ENCODE data around the gene ABCC10.
A peak's percentile ranks its signal among the peaks of the same experiment; 100 is the strongest.
"Not testable (repeated sequence)": the region's sequence is repeated elsewhere in the genome, so short reads cannot be mapped to it uniquely, and the experiment has no call there.

ABCC10 gene

GRCh38 chr6:43448916-43449315, 21.6 kb downstream of the ABCC10 start:
- no peak for DNase-seq

DNA sequence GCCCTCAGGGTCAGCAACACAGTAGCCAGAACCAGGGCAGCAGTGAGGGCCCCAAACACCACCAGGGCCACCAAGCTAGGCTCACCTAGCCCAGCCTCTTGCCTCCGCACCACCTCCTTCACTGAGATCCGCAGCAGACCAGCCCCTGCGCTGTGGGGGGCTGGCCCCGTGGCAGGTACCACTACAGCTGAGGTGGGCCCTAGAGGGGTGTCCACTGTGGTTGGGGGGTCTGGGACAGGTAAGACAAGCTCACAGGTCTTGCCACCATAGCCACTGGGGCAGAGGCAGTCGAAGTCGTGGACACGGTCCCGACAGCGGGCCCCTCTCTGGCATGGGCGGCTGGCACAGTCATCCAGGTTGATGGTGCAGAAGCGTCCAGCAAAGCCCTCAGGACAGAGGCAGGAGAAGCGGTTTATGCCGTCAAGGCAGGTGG, 23.4 kb downstream of the ABCC10 start:
- no peak for DNase-seq

DNA sequence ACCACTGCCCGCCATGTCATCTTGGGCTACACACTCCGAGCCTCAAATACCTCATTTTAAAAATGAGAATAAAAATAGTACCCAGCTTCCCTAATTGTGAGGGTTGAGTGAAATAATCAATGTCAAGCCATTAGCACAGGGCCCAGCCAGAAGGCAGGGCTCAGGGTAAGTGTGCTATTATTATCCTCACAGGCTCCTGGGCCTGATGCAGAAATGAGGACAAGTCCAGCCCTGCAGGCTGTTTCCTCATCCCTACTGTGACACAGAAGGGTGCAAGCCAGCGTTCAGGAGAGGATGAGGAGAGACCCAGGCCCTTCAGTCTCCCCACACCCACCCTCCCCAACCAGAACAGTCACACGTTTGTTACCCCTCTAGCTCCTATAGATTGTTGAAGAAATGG, 24.0 kb downstream of the ABCC10 start:
- DNase-seq = no peak

DNA sequence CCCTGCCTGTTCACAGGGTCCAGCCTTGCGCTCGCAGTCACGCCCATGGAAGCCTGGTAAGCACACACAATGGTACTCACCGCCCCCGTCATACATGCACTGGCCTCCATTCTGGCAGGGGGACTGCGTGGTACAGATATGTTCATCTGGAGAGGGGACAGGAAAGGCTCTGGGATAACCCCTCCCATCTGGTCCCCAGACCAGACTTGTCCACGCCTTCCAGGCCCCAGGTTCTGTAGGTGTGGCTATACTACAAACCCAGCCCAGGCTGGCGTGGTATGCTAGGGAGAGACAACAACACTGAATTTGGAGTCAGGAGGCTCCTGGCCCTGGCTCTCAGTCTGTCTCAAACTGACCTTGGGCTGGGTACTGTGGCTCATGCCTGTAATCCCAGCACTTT, 24.6 kb downstream of the ABCC10 start:
- DNase-seq = no peak

DNA sequence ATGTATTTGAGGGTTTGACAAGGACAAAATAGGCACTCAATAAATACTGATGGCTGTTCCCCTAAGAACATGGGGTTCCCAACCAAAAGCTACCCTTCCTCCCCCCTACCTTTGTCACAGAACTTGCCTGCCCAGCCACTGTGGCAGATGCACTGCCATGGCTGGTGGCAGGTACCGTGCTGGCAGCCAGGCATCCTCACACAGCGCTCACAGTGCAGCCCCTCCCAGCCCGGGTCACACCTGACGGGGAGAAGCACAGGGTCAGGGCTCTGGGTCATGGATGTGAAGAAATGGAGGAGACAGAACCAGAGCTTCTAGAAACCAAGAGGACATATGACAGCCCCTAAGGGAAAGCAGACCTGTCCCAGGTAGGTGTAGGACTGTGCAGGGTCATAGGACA, 25.6 kb downstream of the ABCC10 start:
- DNase-seq = no peak

- DNase-seq = no peak
These were observed 26.5 kb downstream of the ABCC10 start for GRCh38 chr6:43453831-43454230.

GRCh38 chr6:43454290-43454695, 27.0 kb downstream of the ABCC10 start:
- peak; percentile 70 for DNase-seq

GRCh38 chr6:43454696-43455530, 27.6 kb downstream of the ABCC10 start:
- DNase-seq = peak; percentile 34

DNA sequence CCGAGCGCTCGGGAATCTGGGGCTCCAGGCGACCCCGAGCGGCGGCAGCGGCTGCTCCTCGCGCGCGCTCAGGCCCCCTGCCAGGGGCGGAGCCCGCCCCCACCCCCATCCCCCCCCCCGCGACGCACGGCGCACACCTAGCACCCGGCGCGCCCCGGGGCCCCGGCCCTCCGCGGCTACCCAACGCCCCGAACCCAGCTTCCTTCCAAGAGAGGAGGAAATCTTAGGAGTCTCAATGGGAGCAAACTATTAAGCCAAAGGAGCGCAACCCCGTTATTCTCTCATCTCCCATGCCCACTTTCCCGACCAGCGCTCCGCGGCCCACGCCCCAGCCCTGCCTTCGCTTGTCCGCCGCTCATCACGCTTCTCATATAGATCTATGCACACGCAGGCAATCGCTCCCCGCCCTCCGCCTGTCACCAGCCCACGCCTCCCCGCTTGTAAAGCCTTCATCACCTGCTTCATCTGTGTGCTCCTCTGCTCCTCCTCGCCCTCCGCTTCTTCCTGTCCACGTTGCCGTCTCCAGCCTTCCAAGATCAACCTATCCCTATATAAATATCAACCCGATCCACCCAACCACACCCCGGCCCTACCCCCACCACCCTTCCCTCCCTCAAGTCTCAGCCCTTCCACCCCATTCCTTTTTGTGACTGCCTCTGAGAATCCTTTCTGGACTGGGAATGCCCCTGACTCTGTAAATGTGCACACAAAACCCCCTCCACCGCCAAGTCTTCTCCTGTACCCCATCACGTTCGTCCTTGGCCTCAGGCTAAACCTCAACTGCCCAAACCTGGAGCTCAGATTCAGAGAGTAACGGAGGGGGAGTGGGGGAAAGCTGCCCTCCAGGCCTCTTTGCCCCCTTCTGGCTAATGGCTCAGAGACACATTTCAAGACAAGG, 28.4 kb downstream of the ABCC10 start, which contains the start of gene DLK2:
Gene DLK2 (minus strand): TSS at position 18 of the 898 bp plus-strand sequence. CDS start 723 bp downstream, outside the sequence.
- peak; percentile 48 for DNase-seq

DNA sequence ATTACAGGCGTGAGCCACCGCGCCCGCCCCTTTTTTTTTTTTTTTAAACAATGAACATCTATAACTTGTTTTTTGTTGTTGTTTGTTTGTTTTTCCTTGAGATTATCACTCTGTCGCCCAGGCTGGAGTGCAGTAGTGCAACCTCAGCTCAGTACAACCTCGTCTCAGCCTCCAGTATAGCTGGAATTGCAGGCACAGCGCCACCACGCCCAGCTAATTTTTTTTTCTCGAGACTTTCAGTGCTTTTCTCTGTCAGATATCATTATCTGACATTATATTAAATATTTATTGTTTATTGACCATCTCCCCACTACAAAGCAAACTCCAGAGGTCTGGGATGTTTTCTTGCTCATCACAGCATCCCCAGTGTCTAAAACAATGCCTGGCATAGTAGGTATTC, 30.3 kb downstream of the ABCC10 start:
- DNase-seq = no peak

DNA sequence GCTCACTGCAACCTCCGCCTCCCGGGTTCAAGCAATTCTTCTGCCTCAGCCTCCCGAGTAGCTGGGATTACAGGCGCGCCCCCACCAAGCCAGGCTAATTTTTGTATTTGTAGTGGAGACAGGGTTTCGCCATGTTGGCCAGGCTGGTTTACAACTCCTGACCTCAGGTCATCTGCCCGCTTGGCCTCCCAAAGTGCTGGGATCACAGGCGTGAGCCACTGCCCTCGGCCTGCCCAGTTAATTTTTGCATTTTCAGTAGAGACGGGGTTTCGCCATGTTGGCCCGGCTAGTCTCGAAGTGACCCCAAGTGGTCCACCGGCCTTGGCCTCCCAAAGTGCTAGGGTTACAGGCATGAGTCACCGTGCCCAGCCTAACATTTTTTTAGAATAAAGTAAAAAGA, 30.8 kb downstream of the ABCC10 start:
- DNase-seq = not testable (repeated sequence)

DNA sequence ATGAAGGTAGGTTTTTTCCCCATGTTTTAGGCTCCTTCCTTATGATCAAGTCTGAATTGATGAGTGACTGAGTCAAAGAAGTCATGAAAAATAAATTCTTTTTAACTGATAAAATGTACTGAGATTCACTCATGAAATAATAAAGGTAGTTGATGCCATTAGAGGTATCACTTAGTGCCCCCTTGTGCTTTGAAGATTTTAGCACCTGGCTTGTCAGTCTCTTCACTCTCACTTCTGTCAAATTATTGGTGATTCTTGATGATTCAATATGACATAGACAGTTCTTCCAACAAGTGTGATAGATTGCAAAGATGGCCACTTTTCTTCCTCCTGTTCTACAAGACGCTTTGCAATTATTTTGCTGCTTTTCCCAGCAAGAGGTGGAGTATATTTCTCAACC, 32.2 kb downstream of the ABCC10 start:
- DNase-seq = no peak

GRCh38 chr6:43460032-43460431, 32.7 kb downstream of the ABCC10 start:
- DNase-seq = no peak

GRCh38 chr6:43461936-43462335, 34.6 kb downstream of the ABCC10 start:
- no peak for DNase-seq

- no peak for DNase-seq
These were observed 37.0 kb downstream of the ABCC10 start for GRCh38 chr6:43464337-43464736.

DNA sequence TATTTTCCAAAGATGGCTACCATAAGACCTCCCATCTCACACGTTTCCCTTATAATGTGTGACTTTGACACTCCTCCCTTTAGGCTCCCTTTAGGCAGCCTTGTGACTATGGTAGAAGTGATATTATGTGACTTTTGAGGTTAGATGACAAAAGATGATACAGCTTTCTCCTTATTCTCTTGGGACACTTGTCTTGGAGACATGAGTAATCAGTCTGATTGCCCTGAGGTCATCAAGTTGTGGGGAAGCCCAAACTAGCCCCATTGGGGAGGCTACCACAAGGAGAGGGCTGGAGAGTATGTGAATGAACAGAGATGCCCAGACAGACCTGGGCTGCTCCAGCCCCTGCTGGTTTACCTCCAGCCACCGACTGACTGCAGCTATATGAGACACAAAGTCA, 38.6 kb downstream of the ABCC10 start:
- DNase-seq = no peak

GRCh38 chr6:43467265-43467664, 39.9 kb downstream of the ABCC10 start:
- DNase-seq = not testable (repeated sequence)

DNA sequence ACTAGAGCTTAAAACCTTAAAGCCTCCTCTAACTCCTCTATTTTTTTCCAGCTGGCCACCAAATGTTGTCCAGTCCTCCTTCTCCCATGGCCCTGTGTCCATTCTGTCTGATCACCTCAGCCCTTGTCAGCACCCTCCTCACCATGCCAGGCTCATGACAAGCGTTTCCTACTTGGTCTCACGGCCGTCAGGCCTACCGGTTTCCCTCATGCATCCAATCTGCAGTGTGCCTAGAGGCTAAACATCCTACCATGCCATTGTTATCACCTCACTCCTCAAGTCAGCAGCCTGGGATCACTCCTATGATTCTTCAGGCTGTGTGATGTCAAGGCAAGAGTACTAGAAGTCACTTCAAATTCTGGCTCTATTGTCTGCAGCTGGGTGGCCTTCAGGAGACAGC, 40.4 kb downstream of the ABCC10 start:
- DNase-seq = no peak

- DNase-seq = no peak
These were observed 40.9 kb downstream of the ABCC10 start for GRCh38 chr6:43468240-43468639.

DNA sequence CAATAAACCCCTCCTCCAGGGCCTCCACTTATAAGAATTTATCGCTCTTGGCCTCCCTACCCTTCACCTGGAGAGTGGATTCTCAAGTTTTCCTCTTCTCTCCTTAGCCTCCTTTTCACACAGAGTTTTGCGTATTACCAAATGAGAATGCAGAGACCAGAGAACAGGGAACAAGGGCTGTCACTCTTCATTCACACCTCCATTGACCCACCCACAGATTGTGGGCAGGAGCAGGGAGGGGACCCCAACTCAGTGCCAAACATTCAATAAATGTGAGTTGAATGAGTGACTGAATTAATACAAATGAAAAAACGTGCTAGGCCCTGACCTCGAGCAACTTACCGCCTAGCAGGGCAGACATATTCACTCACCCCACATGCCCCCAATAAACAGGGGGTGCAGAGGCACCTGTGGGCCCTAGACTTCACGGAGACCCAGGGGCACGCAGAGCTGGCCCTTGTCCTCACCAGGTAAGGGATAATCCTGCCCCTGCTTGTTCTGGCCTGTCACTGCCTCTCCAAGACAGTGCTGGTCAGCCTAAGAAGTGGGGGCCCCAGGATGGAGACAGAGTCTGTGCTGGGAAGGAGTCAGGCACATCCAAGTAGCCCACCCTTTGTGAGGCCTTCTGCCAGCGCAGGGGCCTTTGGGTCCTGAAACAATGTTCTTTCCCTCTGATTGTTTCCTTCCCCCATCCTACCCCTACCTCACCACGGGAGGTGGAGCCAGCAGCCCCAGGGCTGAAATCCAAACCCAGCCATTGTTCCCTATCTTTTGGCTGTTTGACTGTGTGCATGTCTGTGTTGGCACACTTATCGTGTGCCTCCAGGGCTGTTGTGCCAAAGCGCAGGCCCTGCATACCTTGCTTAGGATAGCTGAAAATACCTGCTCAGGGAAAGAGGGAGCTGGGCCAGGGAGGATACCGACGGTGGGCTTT, 41.7 kb downstream of the ABCC10 start:
- no peak for DNase-seq

DNA sequence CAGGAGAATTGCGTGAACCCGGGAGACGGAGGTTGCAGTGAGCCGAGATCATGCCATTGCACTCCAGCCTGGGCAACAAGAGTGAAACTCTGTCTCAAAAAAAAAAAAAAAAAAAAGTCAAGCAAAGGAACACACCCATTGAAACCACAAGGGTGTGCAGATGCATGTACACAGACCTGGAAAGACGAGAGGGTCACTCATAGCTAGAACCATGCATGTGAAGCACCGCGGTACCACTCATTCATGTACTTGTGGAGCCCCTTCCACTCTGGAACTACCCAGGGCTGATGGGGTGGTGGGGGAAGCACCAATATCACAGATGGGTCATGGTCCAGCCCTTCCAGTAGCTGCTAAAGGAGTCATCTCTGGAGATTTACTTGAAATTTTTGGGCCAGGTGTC, 42.6 kb downstream of the ABCC10 start:
- no peak for DNase-seq

- no peak for DNase-seq
These were observed 44.1 kb downstream of the ABCC10 start for GRCh38 chr6:43471399-43471798.

- no peak for DNase-seq
These were observed 45.2 kb downstream of the ABCC10 start for GRCh38 chr6:43472515-43472914.
